RKO (cell line): Measurements from ENCODE around the gene SYCN.

Source experiments
- DNase-seq: peaks from one replicate; pipeline ENCODE4 v3.0.0-alpha.2; 2016; ENCODE audit warnings: low spot score

SYCN gene

GRCh38 chr19:39171479-39172465 lies 32.3 kb downstream of the SYCN start:
- no peak for DNase-seq

- DNase-seq, result no peak
Observed at GRCh38 chr19:39170386-39171231, 33.5 kb downstream of the SYCN start.

DNA sequence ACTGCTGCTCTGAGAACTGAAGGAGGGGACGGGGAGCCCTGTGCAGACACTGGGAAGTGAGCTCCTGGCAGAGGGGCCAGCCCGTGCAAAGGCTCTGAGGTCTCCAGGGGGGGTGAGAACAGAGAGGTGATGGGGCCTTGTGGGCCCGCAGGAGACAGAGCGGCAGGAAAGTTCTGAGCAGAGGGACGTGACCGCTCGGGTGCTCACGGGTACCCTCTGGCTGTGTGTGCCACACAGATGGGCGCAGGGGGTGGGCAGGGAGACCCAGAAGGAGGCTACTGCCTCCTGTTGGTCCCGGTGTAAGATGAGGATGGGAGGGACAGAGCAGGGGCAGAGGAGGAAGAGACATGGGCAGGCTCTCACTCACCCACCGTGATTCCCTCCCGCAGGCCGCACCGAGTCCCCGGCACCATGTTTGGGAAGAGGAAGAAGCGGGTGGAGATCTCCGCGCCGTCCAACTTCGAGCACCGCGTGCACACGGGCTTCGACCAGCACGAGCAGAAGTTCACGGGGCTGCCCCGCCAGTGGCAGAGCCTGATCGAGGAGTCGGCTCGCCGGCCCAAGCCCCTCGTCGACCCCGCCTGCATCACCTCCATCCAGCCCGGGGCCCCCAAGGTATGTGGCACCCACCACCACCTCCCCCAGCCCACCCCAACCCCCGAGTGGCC lies 34.8 kb downstream of the SYCN start:
- DNase-seq, result no peak

- no peak for DNase-seq
Observed at GRCh38 chr19:39168258-39169142, 35.6 kb downstream of the SYCN start.

DNA sequence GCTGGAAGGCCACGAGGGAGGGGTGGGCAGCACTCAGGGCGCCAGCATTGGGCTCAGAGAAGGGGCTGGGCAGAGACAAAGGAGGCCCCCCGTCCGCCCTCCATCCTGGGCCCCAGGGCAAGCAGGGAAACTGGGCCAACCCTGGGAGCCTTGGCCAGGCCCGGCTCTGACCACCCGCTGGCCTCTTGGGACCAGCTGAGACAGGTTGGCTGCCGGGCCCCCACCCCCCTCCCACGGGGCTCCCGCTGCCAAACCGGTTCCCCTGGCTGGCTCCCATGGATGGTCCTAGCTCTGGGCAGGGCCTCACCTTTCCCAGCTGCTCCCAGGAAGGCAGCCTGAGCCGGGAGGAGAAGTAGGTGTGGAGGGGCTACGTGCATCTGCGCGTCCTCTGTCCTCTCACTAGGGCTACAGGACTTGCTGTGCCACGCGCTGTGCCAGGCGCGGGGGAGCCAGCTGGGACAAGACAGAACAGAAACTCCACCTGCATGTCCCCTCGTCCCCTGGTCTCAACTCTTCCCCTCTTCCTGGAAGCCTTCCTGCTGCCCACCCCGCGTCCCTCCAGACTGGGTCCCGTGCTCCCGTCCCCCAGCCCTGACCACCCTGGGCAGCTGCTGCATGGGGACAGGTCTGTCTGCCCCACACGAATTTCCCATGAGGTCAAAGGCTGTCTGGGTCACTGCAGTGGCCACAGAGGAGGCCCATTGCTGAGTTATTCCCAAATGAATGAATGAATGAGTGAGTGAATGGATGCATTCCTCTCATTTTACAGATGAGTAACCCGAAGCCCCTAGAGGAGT lies 36.4 kb downstream of the SYCN start:
- DNase-seq, result no peak

DNA sequence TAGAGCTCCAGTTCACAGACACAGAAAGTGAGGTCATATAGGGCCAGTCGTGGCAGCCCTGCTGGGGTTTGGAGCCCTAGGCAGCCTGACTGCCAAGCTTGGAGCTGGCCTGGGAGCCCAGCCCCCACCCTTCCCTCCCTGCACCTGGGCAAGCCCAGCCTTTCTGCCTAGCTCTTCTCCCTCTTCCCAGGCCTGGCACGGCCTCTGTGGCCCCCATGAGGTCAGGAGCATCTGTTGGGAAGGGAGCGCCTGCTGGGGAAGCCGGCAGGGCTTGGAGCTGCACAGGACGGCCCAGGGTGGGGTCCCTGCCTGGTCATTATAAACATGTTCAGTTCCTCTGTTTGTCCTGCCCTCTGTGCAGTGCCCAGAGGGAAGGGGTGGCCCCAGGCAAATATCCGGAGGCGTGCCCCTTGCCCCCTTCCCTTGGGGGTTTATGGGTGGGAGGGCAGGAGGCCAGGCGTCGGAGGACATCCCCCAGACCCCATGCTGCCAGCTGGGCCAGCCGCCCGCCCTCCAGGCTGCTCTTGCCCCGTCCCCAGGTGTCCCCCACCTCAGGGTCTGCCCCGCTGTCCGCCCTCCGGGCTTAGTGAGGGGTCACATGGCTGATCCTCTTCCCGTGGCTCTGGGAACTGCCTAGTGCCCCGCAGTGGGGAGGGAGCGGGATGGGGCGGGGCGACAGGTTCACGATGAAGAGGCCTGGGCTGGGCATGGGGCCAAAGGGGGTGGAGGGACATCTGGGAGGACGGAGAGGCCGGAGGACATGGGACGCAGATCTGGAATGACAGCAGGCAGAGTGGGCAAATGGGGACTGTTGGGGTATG lies 37.3 kb downstream of the SYCN start:
- no peak for DNase-seq

DNA sequence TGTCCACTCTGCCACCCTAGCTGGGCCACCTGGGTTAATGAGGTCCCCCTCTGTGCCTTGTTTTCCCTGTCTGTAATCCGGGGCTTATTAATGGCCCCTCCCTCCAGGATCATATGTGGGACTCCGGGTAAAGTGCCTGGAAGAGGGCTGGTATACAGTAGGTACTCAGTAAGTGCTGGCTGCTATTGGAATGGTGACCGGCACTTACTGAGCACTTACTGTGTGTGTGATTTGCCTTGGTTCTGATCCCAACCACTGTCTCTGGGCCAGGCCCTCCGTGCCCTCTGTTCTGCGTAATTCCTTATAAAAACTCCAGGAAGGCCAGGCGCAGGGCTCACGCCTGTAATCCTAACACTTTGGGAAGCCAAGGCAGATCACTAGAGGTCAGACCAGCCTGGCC lies 38.2 kb downstream of the SYCN start:
- no peak for DNase-seq

DNA sequence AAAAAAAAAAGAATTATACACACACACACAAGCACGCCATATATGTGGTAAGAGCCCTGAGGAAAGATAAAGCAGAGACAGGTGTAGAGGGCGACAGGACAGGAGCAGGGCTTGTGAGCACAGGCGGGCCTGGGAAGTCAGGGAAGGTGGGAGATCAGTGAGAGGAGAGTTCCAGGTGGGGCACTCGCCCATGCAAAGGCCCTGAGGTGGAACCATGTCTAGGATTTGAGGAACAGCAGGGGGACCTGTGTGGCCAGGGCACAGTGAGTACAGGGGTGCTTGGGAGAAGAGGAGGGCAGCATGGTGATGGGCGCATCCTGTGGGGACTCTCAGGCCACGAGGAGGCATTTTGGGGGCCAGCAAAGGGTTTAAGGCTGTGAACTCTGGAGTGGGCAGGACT lies 39.8 kb downstream of the SYCN start:
- DNase-seq, result no peak

- no peak for DNase-seq
Observed at GRCh38 chr19:39163621-39164020, 40.4 kb downstream of the SYCN start.

GRCh38 chr19:39162441-39163043 lies 41.5 kb downstream of the SYCN start:
- no peak for DNase-seq

- DNase-seq, result no peak
Observed at GRCh38 chr19:39160889-39161672, 43.0 kb downstream of the SYCN start.

GRCh38 chr19:39160523-39160861 lies 43.6 kb downstream of the SYCN start:
- no peak for DNase-seq

DNA sequence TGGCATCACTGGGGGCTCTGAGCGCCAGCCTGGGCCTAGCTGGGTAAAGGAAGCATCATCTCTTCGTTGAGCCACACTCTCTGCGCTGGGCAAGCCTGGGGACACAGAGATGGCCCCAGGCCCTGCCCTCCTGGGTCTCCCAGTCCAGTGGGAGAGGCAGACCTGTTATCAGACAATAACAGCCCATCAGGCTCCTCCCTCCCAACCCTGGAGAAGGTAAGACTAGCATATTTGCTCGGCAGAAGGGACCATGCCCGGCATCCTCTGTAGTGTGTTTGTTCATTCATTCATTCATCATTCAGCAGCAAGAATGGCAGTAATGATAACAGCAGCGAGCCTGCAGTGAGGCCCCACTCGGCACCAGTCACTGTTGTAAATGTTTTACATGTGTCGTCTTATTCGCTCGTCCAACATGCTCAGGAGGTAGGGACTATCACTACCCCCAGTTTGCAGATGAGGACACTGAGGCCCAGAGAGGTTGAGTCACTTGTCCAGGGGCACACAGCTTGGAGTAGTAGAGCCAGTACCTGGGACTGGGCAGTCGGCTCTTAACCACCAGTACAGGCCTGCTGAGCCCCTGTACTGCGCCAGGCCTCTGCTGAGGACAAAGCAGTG lies 45.3 kb downstream of the SYCN start:
- no peak for DNase-seq

GRCh38 chr19:39157997-39158389 lies 46.1 kb downstream of the SYCN start:
- DNase-seq, result no peak

DNA sequence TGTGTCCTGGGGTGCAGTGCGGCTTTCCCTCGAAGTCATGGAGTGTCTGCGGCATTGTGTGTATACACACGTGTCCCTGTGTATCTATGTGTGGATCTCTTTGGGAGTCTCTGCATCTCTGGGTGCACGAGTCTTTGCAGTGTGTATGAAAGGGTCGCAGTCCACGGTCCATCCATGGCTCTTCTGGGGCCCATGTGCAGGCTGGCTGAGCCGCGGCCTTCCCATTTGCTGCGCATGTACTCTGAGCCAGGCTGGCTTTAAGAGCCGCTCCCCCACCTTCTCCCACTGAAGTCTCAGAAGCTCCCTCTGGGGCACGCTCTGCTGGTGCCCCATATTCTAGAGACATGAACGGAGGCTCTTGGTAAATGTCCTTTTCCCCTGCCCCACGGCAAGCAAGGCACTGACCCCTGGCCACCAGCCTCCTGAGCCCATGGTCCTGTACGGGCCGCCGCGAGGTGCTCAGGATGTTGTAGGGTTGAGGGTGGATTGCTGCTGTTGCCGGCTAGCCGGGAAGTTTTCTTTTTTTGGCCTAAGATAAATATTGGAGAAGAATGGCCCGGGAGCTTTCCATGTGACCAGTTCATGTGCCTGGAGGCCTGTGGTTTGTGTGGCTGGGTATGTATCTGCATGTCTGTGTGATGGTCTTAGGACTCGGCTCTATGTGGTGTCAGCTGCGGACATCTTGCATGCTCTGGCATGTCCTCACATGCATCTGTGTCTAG lies 46.6 kb downstream of the SYCN start:
- DNase-seq, result no peak

- DNase-seq, result no peak
Observed at GRCh38 chr19:39156326-39157230, 47.5 kb downstream of the SYCN start.
